PC-3 (cell line): ENCODE results near the gene MAFF.

ENCODE experiments used
- EZH2phosphoT487 ChIP-seq: fragments of 300-600 bp; sonication (generic); IDR thresholded peaks from 2 replicates; pipeline ENCODE4 v1.6.1; 2018; ENCODE audit warnings: mild to moderate bottlenecking, antibody characterized with exemption, low read length, borderline replicate concordance
- TF ChIP-seq, protein P1 (sequence below): fragments of 300-600 bp; sonication (generic); conservative IDR thresholded peaks from 2 replicates; pipeline ENCODE4 v1.5.1; 2017; ENCODE audit warnings: antibody characterized with exemption, low read depth, mild to moderate bottlenecking, low read length

DNA sequence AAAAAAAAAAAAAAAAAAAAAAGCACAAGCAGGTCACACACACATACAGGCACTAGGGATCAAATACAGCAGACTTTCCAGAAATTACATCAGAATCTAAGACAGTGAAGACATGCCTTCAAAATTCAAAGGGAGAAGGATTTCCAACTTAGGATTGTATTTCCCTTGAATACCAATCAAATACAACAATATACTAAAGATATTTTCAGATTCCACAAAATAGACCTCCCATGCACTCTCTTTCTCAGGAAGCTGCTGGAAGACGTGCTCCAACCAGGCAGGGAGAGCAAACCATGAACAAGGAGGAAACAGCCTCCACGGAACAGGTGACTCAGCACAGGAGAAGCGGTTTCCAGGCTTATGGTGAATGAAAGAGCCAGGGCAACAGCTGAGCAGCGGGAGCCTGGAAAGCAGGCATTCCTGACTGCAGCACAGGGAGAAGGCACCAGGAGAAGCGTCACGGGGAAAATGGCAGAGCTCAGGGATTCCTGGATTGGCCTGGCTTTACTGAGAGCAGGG lies 39.0 kb downstream of the MAFF start:
- TF ChIP-seq, protein P1, sequence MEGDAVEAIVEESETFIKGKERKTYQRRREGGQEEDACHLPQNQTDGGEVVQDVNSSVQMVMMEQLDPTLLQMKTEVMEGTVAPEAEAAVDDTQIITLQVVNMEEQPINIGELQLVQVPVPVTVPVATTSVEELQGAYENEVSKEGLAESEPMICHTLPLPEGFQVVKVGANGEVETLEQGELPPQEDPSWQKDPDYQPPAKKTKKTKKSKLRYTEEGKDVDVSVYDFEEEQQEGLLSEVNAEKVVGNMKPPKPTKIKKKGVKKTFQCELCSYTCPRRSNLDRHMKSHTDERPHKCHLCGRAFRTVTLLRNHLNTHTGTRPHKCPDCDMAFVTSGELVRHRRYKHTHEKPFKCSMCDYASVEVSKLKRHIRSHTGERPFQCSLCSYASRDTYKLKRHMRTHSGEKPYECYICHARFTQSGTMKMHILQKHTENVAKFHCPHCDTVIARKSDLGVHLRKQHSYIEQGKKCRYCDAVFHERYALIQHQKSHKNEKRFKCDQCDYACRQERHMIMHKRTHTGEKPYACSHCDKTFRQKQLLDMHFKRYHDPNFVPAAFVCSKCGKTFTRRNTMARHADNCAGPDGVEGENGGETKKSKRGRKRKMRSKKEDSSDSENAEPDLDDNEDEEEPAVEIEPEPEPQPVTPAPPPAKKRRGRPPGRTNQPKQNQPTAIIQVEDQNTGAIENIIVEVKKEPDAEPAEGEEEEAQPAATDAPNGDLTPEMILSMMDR: no peak
- no peak for TF ChIP-seq EZH2phosphoT487
